HAP-1 (cell line): ENCODE data around the gene AGR3.

Experiments
- DNase-seq, 2 experiments: peaks; one replicate each; pipeline ENCODE4 v3.0.0-alpha.2; 2016 to 2020; ENCODE audit warnings: low spot score in 2 of 2
- H3K27me3 ChIP-seq: fragments of 250-450 bp; sonication (Bioruptor Pico); 2 replicates; pipeline ENCODE4 v1.5.1; 2020; ENCODE audit warnings: low read depth, mild to moderate bottlenecking, moderate library complexity
- H3K36me3 ChIP-seq: fragments of 250-450 bp; sonication (Bioruptor Pico); replicated peaks from 2 replicates; pipeline ENCODE4 v1.5.1; 2020; ENCODE audit warnings: mild to moderate bottlenecking
- H3K4me1 ChIP-seq: fragments of 250-450 bp; sonication (Bioruptor Pico); 2 replicates; pipeline ENCODE4 v1.5.1; 2020; ENCODE audit warnings: mild to moderate bottlenecking
- H3K4me3 ChIP-seq: fragments of 250-450 bp; sonication (Bioruptor Pico); 2 replicates; pipeline ENCODE4 v1.5.1; 2020; ENCODE audit warnings: mild to moderate bottlenecking, moderate library complexity
- H3K9me3 ChIP-seq: fragments of 250-450 bp; sonication (Bioruptor Pico); 2 replicates; pipeline ENCODE4 v1.5.1; 2020; ENCODE audit warnings: mild to moderate bottlenecking, moderate library complexity
- in situ Hi-C: fragments of 300-500 bp; cut with MboI; formaldehyde crosslinking; loops from 3 replicates; pipeline ENCODE4 v1.14.3; 2020; ENCODE audit warnings: low sequenced_read_pairs, inconsistent platforms, mixed read lengths

The AGR3 gene

DNA sequence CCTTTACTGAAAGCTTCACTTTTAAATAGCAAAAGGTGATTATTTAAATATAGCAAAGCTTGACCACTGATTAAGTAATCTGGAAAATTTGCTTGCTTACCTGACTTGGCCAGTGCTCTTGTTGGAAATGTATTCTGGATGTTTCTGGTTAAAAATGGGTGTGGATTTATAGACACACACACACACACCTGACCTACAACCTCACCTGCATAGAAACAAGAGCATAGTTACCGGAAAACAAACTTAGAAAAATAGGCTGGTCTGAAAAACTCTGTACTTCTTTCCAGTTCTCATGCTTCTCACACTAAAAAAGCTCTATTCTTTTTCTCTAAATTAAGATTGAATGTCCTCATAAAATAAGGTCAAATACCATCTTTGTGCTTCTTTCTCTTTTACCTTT, at the start of gene AGR3:
Gene AGR3, minus strand, starts transcription at position 140 of the 400 bp plus-strand sequence. CDS start 3,365 bp downstream, outside the sequence.
- H3K4me3 ChIP-seq, result no peak within 1 kb of the TSS
- H3K36me3 ChIP-seq, result no peaks in the 10 kb centered on the region
- H3K27me3 ChIP-seq, result no peaks in the 10 kb centered on the region
- in situ Hi-C loops, result no loop called here
- H3K9me3 ChIP-seq, result no peaks in the 10 kb centered on the region
- peaks cover 7% of the 10 kb centered on the region for H3K4me1 ChIP-seq
- no peak for DNase-seq

DNA sequence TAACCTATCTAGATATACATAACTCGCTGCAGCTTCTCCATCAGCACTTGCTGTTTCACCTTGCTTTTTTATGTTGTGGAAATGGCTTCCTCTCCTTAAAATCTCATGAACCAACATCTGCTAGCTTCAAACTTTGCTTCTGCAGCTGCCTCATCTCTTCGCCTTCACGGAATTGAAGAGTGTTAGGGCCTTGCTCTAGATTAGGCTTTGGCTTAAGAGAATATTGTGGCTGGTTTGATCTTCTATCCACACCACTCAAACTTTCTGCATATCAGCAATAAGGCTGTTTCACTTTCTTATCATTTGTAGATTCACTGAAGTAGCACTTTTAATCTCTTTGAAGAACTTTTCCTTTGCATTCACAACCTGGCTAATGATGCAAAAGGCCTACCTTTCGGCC, 49.2 kb upstream of the AGR3 start:
- no peak for DNase-seq
- no peaks in the 10 kb centered on the region for H3K27me3 ChIP-seq
- no peaks in the 10 kb centered on the region for H3K9me3 ChIP-seq
- no peak overlapping the region for H3K4me3 ChIP-seq
- H3K4me1 ChIP-seq, result no peaks in the 10 kb centered on the region
- H3K36me3 ChIP-seq, result no peaks in the 10 kb centered on the region
- in situ Hi-C loops, result no loop called here

DNA sequence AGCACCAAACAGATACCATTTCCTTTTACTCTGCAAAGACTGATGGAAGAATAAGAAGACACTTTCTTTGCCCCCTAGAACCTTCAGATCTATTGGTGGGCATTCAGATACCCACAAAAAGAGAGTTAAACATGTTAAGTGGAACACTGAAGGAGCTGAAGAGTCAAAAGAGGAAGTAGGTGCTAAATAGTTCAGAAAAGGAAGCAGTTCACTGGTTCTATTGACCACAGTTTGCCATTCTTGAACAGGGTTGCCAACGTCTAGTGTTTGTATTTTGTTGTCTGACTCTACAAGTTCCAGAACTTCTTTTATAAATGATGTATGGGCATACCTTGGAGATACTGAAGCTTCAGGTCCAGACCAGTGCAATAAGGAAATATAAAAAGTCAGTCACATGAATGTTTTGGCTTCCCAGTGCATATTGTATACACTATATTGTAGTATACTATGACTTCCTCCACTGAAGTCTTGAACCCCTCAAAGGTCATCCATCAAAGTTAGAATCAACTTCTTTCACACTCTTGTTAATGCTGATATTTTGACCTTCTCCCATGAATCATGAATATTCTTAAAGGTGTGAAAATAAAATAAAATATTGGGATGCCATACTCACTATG, 47.5 kb upstream of the AGR3 start:
- Histone ChIP-seq H3K9me3 (no peaks in the 10 kb centered on the region), H3K36me3 (no peaks in the 10 kb centered on the region), H3K27me3 (no peaks in the 10 kb centered on the region), H3K4me1 (no peaks in the 10 kb centered on the region), H3K4me3 (no peak overlapping the region)
- DNase-seq, result no peak
- in situ Hi-C loops, result no loop called here

DNA sequence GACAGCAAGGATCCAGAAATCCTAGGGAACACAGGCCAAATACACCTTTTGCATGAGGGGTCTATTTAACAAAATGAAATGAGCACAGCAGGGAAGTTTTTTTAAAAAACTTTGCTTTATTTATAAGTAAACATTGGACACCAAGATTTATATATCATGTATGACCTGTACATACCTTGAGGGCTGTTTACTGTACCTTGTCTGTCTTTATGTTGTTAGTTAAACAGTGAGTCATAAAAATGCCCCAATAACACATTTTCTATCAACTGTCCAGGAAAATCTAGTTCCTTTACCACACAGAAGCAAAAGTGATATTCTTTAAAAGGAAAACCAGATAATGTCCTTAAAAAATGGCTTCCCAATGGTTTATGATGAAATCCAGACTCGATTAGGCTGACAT, 45.1 kb upstream of the AGR3 start:
- DNase-seq, result no peak
- Histone ChIP-seq H3K9me3 (no peaks in the 10 kb centered on the region), H3K4me3 (no peak overlapping the region), H3K27me3 (no peaks in the 10 kb centered on the region), H3K4me1 (no peaks in the 10 kb centered on the region), H3K36me3 (no peaks in the 10 kb centered on the region)
- in situ Hi-C loops, result no loop called here

DNA sequence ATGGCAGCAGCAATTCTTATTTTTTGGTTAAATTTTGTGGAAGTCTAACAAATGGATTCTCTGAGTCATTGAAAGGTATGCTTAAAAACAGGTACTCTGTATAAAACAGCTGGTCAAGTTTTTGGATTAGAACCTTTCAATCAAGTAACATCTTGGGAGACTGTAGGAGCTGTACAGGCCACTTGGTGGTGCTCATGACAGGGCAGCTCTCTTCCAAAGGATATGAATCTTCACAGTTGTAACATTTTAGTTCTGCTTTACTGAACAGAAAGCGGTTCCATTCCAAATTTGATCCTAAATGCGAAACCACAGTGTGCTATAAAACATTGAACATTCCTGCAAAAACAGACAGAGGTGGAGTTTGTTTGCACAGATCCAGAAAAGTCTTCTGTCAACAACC, 44.5 kb upstream of the AGR3 start:
- no peaks in the 10 kb centered on the region for H3K27me3 ChIP-seq
- H3K4me1 ChIP-seq, result no peaks in the 10 kb centered on the region
- no peaks in the 10 kb centered on the region for H3K36me3 ChIP-seq
- H3K9me3 ChIP-seq, result no peaks in the 10 kb centered on the region
- in situ Hi-C loops, result no loop called here
- peak in 1 of 2 experiments; percentile 18 for DNase-seq
- no peak overlapping the region for H3K4me3 ChIP-seq

DNA sequence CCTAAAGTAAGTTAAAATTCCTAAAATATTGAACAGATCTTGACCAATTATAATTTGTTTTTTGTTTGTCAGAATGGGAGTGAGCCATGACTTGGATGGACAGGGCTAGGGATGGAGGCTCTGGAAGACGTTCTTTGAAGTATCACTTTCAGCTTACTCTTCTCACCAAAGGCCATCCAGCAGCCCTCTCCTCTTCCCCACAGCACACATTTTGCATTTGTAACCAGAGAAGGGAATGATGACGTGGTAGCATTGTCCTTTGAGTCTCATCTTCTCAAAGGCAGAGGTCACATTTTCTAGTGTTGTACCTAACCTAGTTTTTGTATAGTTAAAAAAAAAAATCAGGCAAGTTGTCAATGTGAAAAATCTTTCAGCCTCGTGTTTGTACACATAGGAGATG, 43.8 kb upstream of the AGR3 start:
- H3K4me3 ChIP-seq, result no peak overlapping the region
- no peak for DNase-seq
- H3K36me3 ChIP-seq, result no peaks in the 10 kb centered on the region
- H3K4me1 ChIP-seq, result no peaks in the 10 kb centered on the region
- H3K9me3 ChIP-seq, result no peaks in the 10 kb centered on the region
- in situ Hi-C loops, result no loop called here
- no peaks in the 10 kb centered on the region for H3K27me3 ChIP-seq

DNA sequence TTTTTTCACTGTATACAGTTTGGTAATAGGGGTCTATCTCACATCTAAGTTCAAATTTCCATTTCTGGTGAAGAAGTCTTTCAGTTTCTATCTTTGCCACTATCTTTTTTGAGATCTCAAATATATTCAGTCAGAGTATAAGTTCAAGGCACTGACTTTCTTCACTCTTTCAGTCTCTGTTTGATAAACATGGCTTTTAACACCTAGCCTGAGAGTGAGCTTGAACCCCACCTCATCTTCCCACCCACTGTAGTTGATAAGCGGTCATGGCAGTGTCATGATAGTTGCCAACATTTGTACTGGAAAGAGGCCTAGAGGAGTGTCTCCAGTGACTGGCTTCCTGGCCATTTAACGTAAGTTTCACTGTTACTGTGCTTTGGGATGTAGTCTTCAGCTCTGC, 41.2 kb upstream of the AGR3 start:
- no peak overlapping the region for H3K4me3 ChIP-seq
- in situ Hi-C loops, result no loop called here
- H3K9me3 ChIP-seq, result no peaks in the 10 kb centered on the region
- no peaks in the 10 kb centered on the region for H3K36me3 ChIP-seq
- H3K27me3 ChIP-seq, result no peaks in the 10 kb centered on the region
- no peak for DNase-seq
- H3K4me1 ChIP-seq, result no peaks in the 10 kb centered on the region

DNA sequence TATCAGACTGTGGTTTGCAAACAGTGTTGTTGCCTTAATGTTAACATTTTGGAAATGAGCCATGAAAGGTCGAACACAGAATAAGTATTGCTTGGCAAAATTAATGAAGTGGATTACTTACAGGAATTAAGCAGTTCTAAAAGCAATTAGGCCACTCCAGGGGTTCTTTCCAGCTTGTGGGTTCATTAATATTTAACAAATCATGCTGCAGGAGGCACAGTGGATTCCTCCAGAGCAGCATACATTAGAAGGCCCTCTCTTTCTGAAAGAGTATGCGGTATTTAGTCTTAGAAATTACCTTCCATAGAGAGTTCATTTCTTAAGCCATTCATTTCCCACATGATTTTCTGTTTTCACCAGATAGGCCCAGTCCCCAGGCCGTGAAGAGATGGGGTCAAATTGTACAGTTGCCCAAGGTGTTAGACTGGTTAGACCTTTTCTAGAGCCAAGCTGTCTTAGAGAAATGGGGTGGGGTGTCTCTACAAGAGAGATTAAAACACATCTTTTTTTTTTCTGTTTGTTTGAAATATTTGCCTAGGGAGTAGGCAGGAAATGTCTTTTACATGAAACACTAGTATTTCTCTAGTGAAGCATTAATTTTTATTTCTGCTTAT, 40.0 kb upstream of the AGR3 start:
- Histone ChIP-seq H3K36me3 (no peaks in the 10 kb centered on the region), H3K4me3 (no peak overlapping the region), H3K4me1 (no peaks in the 10 kb centered on the region), H3K9me3 (no peaks in the 10 kb centered on the region), H3K27me3 (no peaks in the 10 kb centered on the region)
- in situ Hi-C loops, result no loop called here
- DNase-seq, result no peak

DNA sequence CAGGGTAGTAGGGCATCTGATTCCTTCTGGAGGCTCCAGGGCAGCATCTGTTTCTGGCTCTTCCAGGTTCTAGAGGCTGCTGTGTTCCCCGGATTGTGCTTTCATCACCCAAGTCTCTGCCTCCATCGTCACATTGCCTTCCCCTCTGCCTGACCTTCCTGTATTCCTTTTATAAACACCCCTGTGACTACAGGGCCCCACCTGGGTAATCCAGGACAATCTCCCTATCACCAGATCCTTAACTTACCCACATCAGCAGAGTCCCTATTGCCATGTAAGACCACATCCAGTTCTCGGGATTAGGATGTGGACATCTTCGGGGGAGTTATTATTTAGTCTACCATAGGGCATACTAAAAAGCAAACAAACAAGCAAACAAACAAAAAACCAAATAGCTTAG, 39.4 kb upstream of the AGR3 start:
- Histone ChIP-seq H3K36me3 (no peaks in the 10 kb centered on the region), H3K9me3 (no peaks in the 10 kb centered on the region), H3K4me1 (no peaks in the 10 kb centered on the region), H3K27me3 (no peaks in the 10 kb centered on the region), H3K4me3 (no peak overlapping the region)
- in situ Hi-C loops, result no loop called here
- no peak for DNase-seq

DNA sequence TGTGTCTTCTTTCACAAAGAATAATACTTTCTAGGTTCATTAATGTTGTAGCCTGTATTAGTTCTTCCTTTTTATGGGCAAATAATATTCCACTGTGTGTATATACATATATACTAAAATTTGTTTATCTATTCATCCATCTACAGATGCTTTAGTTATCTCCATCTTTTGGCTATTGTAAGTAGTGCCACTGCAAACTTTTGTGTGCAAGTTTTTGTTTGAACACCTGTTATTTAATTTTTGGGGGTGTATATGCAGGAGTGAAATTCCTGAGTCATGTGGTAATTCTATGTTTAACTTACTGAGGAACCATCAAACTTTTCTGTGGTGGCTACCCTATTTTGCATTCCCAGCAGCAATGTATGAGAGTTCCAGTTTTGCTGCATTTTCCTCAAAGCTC, 37.7 kb upstream of the AGR3 start:
- Histone ChIP-seq H3K9me3 (no peaks in the 10 kb centered on the region), H3K4me3 (no peak overlapping the region), H3K36me3 (no peaks in the 10 kb centered on the region), H3K27me3 (no peaks in the 10 kb centered on the region), H3K4me1 (no peaks in the 10 kb centered on the region)
- no peak for DNase-seq
- in situ Hi-C loops, result loop anchor here (5.0 to 10.0 kb wide), 2 partner anchors 117 to 225 kb away; partner anchors contain the start of gene AGR2

DNA sequence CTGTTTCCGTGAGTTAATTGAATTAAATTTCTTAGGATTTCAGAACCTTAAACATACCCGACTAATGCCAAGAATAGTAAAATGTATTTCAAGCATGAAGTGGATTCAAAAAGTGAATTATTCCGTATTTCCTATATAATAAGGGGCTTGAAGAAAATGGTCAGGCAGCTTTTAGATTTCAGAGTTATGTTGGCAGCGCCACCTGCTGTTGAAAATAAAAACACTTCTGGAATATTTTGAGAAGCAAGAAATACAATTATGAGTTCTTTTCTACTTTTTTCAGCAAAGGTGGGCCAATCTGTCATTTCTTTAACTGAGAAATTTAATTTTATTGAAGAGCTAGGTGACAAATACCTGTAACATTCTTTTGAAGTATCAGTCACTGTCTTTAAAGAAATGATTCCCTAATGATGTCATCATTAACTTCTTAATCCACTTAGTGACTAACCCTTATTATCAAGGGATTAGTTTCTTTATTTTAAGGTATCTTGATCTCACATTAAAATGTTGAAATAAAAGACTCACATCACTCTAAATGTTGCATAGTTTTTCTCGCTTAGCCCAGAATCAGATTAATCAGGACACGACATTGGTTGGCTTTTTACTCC, 36.6 kb upstream of the AGR3 start:
- in situ Hi-C loops, result loop anchor here (5.0 to 10.0 kb wide), 2 partner anchors 116 to 224 kb away; partner anchors contain the start of gene AGR2
- DNase-seq, result peak; percentile 47 to 62
- Histone ChIP-seq H3K27me3 (no peaks in the 10 kb centered on the region), H3K4me3 (no peak overlapping the region), H3K36me3 (no peaks in the 10 kb centered on the region), H3K4me1 (no peaks in the 10 kb centered on the region), H3K9me3 (no peaks in the 10 kb centered on the region)

DNA sequence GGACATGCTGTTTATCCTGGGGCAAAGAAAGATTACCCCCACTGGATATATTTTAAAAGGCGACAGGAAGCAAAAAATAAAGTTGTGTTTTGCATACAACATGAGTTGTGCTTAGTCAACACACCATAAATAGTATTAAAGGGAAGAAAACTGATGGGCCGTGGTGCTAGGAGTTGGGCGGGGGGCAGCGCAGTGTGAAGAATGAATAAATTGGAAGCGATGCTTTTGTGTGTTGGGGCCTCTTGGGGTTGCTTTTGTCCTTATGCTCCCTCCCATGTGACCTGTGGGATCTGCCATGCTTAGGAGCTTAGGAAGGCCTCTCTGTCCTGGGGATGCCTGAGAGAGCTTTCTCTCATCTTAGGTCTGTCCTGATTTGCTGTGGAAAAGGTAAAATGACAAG, 35.0 kb upstream of the AGR3 start:
- DNase-seq, result no peak
- no peaks in the 10 kb centered on the region for H3K36me3 ChIP-seq
- H3K4me1 ChIP-seq, result no peaks in the 10 kb centered on the region
- in situ Hi-C loops, result loop anchor here (5.0 to 10.0 kb wide), 2 partner anchors 114 to 222 kb away; partner anchors contain the start of gene AGR2
- no peaks in the 10 kb centered on the region for H3K27me3 ChIP-seq
- H3K9me3 ChIP-seq, result no peaks in the 10 kb centered on the region
- no peak overlapping the region for H3K4me3 ChIP-seq

DNA sequence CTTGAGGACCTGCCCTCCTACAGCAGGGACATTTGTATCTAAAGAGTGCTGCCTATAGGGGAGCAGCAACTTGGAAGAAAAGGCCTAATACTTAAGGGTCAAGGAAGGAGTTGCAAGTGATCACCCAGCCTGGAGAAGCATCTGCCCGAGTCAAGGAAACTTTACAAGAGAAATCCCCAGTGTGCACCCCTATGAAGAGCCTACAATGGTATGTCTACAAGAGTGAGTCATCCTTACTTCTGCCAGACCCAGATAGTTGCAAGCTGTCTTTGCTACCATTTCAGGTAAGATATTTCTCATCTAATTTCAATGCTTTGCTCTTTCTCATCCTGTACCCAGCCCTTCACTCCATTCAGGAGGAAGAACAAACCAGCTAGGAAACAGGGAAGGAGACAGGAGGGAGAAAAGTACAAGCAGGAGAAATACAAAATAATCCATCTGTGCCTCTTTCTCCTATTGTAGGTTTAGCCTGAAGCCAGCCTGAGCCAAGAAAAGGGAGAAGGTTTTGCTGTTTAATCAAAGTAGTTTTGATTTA, 34.4 kb upstream of the AGR3 start:
- H3K27me3 ChIP-seq, result no peaks in the 10 kb centered on the region
- no peak for DNase-seq
- no peaks in the 10 kb centered on the region for H3K9me3 ChIP-seq
- H3K4me3 ChIP-seq, result no peak overlapping the region
- no peaks in the 10 kb centered on the region for H3K4me1 ChIP-seq
- in situ Hi-C loops, result loop anchor here (5.0 to 10.0 kb wide), 2 partner anchors 114 to 221 kb away; partner anchors contain the start of gene AGR2
- H3K36me3 ChIP-seq, result no peaks in the 10 kb centered on the region

DNA sequence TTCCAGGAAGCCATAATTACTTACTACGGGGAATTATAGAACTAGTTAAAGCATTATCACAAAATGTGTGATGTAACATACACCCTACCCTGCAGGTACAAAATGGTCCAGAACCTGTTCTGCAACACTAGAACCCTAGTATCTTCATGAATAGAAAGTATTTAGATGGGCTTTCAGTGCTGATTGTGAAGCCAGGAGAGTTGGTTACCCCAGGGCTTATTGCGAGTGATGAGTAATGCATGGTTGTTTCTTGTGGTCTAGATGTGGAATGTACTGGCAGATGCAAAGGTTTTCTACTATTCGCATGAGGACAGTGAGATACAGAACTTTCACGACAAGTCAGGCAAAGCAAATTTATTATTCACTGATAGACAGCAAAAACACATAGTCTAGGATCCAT, 33.6 kb upstream of the AGR3 start:
- no peak for DNase-seq
- H3K4me3 ChIP-seq, result no peak overlapping the region
- no peaks in the 10 kb centered on the region for H3K27me3 ChIP-seq
- H3K4me1 ChIP-seq, result no peaks in the 10 kb centered on the region
- no peaks in the 10 kb centered on the region for H3K9me3 ChIP-seq
- no peaks in the 10 kb centered on the region for H3K36me3 ChIP-seq
- in situ Hi-C loops, result loop anchor here (5.0 to 10.0 kb wide), 2 partner anchors 113 to 221 kb away; partner anchors contain the start of gene AGR2
